GM20000 (cell line): ENCODE measurements around the gene TAOK2.
A peak's percentile ranks its signal among the peaks of the same experiment; 100 is the strongest.

Experiments used
- DNase-seq: peaks from one replicate; pipeline ENCODE4 v3.0.0; 2012; ENCODE audit warnings: low spot score
- TF ChIP-seq, protein P1 (sequence below): IDR thresholded peaks from 2 replicates; pipeline ENCODE4 v1.5.1; 2012; ENCODE audit warnings: mild to moderate bottlenecking, control low read depth; ENCODE audit errors: extremely low read depth, missing control alignments

Gene TAOK2

DNA sequence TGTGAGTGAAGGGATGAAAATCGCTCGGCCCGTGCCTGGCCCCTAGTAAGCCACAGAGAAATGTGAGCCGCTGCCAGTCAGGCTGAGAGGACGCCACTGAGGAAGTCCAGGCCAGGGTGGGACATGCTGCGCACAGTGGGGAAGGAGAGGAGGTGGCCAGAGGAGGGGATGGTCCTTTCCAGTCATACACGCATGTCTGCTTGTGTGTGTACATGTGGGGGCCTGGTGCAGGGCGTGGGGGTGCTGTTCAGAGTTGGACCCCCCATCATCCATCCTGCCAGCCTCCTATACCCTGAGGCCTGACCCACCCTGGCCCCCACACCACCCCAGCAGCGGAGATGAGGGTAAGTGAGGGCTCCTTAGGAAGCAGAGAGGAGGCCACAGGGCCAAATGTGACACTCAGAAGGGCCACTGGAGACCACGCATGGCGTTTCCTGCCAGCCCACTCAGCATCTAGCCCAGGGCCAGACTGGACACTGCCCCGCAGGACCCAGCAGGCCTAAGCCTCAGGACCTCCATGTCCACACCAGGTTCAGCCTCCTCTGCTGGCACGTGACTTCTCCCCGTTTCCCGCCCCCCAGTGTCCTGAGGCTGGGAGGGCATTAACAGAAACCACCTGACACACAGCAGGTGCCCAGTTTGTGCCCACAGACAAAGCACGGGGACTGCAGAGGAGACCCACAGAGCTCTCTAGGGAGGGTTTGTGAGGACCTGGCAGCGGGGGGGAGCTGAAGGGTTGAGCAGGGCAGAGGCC, 30.2 kb downstream of the TAOK2 start:
- TF ChIP-seq, protein P1, sequence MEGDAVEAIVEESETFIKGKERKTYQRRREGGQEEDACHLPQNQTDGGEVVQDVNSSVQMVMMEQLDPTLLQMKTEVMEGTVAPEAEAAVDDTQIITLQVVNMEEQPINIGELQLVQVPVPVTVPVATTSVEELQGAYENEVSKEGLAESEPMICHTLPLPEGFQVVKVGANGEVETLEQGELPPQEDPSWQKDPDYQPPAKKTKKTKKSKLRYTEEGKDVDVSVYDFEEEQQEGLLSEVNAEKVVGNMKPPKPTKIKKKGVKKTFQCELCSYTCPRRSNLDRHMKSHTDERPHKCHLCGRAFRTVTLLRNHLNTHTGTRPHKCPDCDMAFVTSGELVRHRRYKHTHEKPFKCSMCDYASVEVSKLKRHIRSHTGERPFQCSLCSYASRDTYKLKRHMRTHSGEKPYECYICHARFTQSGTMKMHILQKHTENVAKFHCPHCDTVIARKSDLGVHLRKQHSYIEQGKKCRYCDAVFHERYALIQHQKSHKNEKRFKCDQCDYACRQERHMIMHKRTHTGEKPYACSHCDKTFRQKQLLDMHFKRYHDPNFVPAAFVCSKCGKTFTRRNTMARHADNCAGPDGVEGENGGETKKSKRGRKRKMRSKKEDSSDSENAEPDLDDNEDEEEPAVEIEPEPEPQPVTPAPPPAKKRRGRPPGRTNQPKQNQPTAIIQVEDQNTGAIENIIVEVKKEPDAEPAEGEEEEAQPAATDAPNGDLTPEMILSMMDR = no peak
- no peak for DNase-seq

DNA sequence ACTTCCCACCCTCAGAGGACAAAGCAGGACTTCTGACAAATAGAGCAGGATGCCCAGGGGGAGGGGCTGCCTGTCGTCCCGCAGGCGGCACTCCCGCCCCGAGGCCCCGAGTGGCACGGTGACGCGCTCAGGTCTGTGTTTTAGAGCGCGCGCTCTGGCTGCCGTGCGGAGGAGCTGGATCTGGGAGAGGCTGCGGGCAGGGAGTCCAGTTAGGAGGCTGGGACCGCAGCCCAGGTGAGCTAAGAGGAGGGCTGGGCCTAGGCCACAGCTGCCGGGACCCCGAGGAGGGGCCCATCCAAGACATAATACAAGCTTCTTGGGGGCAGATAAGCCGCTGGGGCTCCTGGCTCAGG, 30.7 kb downstream of the TAOK2 start:
- TF ChIP-seq, protein P1 = no peak
- no peak for DNase-seq

DNA sequence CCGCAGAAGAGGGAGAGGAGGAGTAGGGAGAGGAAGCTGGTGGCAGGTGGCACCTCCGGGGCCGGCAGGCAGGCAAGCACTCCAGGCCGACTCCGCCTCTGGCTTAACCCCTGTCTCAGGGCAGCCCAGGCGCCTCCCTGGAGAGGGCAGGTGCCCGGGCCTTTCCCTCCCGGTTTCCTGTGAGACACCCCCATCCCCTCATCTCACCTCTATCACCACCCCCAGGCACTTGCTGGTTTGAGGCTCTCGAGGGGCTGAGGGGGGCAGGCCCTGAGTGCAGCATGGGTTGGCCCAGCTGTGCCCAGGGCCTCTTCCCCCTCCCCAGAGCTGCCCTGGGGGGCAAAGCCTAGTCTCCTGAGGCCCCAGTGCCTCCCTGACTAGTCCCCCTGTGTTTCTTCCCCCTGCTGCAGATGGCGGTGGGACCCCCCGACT, 31.2 kb downstream of the TAOK2 start:
- TF ChIP-seq, protein P1 = no peak
- no peak for DNase-seq

DNA sequence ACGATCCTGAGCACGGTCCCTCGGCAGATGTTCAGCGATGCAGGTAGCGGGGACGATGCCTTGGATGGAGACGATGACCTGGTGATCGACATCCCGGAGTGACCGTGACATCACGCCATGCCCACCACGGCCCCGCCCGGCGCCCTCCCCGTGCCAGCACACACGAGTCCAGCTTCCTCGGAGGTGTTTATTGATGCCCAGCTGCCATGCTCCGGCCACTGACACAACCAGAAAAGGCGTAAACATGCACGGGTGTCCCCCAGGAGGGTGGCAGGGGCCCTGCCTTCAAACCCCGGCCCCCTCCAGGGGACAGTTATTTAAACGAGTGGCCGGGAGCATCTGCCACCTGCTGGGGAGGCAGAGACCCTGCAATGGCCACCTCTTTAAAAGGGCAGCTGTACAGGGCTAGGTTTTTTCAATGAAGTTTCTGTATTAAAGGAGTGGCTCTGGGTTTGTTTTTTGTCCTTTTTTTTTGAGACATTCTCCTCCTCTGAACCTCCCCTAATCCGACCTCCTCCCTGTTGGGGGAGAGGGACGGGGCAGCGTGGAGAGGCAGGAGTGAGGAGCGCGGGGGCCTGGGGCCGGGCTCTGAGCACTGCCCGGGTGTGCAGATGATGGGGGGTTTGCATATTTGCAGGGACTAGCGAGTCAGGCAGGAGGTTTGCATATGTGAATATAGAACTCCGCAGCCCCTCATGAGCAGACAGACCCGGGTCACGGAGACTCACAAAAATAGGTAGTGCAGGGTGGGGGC, 31.9 kb downstream of the TAOK2 start:
- TF ChIP-seq, protein P1 = peak; percentile 74
- peak; percentile 84 for DNase-seq

DNA sequence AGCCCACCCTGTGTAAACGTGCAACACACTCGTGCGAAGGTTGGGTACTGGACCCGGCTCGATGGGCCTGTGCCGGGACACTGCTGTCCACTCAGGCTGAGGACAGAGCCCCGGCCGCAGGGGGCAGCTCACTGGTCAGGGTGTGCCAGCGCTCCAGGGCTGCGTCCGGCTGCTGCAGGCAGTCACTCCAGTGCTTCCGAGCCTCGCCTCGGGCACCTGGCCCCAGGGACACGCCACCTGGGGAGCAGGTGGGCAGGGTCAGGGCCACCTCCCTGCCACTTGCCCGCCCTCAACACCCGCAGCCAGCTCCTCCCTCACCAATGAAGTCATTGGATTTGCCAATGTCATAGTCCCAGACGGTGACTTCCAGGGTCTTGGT, 32.4 kb downstream of the TAOK2 start:
- DNase-seq = no peak
- TF ChIP-seq, protein P1 = no peak

DNA sequence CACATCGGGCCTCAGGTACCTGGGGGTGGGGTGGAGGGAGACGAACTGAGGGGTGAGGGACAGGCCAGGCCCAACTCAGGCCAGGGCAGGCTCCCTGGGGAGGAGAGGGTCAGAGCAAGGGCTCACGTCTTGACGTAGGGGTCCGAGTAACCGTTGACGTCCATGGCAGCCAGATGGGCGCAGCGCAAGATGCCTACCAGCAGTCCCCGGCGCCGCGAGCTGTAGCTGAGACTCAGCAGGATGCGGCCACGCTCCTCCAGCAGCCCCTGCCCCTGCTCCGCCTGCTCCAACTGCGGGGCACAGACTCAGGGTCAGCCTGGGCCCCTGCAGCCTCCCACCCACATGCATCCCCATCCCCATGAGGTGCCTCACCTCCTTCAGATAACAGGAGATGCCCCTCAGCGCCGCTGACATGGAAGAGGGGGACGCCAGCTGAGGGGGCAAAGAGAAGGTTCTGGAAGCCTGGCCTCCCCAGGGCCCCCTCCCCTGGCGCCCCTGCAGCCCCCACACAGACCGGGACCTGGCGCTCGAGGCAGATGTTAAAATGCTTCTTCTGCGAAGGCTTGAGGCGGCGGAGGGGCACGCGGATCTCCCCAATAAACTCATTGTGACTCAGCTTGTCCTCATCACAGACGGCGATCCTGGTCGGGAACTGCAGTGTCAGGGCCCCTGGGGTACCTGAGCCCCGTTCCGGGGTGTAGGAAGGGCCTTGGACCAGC, 33.1 kb downstream of the TAOK2 start:
- no peak for DNase-seq
- TF ChIP-seq, protein P1 = no peak
